ENCODE measurements around the gene BROX.

DNA sequence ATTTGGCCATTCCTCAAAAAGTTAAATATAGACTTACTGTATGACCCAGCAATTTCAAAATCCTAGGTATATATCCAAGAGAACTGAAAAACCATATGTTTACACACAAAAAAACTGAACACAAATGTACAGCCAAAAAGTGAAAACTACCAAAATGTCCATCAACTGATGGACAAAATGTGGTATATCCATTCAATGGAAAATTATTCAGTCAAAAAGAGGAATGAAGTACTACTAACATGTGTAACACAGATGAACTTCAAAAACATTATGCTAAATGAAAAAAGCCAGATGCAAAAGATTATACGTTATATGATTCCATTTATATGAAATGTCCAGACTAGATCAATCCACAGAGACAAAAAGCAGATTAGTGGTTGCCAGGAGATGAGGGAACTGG, 8.1 kb upstream of the BROX start:
- TF ChIP-seq, protein P1, sequence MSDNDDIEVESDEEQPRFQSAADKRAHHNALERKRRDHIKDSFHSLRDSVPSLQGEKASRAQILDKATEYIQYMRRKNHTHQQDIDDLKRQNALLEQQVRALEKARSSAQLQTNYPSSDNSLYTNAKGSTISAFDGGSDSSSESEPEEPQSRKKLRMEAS (IDR thresholded peaks at IDR 0.05; ENCODE audit: low read depth): no peak
- TF ChIP-seq RFX5 (IDR thresholded peaks at IDR 0.05; ENCODE audit: low read length) (no peak), SMC3 (IDR thresholded peaks at IDR 0.05; ENCODE audit: low read depth, low read length) (no peak), EZH2phosphoT487 (IDR thresholded peaks at IDR 0.05; ENCODE audit: borderline replicate concordance, low read depth) (no peak), MEF2A (IDR thresholded peaks at IDR 0.05; ENCODE audit: borderline replicate concordance, low read depth) (no peak), POLR2AphosphoS5 (IDR thresholded peaks at IDR 0.05; ENCODE audit: low read depth, low read length) (no peak), ELF1 (IDR thresholded peaks at IDR 0.05) (no peak)
- TF ChIP-seq, protein P2, sequence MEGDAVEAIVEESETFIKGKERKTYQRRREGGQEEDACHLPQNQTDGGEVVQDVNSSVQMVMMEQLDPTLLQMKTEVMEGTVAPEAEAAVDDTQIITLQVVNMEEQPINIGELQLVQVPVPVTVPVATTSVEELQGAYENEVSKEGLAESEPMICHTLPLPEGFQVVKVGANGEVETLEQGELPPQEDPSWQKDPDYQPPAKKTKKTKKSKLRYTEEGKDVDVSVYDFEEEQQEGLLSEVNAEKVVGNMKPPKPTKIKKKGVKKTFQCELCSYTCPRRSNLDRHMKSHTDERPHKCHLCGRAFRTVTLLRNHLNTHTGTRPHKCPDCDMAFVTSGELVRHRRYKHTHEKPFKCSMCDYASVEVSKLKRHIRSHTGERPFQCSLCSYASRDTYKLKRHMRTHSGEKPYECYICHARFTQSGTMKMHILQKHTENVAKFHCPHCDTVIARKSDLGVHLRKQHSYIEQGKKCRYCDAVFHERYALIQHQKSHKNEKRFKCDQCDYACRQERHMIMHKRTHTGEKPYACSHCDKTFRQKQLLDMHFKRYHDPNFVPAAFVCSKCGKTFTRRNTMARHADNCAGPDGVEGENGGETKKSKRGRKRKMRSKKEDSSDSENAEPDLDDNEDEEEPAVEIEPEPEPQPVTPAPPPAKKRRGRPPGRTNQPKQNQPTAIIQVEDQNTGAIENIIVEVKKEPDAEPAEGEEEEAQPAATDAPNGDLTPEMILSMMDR (IDR thresholded peaks at IDR 0.05): no peak
- TF ChIP-seq, protein P3, sequence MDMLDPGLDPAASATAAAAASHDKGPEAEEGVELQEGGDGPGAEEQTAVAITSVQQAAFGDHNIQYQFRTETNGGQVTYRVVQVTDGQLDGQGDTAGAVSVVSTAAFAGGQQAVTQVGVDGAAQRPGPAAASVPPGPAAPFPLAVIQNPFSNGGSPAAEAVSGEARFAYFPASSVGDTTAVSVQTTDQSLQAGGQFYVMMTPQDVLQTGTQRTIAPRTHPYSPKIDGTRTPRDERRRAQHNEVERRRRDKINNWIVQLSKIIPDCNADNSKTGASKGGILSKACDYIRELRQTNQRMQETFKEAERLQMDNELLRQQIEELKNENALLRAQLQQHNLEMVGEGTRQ (IDR thresholded peaks at IDR 0.05; ENCODE audit: borderline replicate concordance, low read depth, low read length): no peak
- TF ChIP-seq, protein P4, sequence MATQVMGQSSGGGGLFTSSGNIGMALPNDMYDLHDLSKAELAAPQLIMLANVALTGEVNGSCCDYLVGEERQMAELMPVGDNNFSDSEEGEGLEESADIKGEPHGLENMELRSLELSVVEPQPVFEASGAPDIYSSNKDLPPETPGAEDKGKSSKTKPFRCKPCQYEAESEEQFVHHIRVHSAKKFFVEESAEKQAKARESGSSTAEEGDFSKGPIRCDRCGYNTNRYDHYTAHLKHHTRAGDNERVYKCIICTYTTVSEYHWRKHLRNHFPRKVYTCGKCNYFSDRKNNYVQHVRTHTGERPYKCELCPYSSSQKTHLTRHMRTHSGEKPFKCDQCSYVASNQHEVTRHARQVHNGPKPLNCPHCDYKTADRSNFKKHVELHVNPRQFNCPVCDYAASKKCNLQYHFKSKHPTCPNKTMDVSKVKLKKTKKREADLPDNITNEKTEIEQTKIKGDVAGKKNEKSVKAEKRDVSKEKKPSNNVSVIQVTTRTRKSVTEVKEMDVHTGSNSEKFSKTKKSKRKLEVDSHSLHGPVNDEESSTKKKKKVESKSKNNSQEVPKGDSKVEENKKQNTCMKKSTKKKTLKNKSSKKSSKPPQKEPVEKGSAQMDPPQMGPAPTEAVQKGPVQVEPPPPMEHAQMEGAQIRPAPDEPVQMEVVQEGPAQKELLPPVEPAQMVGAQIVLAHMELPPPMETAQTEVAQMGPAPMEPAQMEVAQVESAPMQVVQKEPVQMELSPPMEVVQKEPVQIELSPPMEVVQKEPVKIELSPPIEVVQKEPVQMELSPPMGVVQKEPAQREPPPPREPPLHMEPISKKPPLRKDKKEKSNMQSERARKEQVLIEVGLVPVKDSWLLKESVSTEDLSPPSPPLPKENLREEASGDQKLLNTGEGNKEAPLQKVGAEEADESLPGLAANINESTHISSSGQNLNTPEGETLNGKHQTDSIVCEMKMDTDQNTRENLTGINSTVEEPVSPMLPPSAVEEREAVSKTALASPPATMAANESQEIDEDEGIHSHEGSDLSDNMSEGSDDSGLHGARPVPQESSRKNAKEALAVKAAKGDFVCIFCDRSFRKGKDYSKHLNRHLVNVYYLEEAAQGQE (IDR thresholded peaks at IDR 0.05; ENCODE audit: low read depth, low read length): no peak

Data from SK-N-SH (cell line).